ENCODE results near the gene EIF4A2.

EIF4A2 gene

GRCh38 chr3:186783058-186783730 is at the start of gene EIF4A2:
EIF4A2 (plus strand) TSS chr3:186783577; CDS start chr3:186783611, 34 bp downstream.
- DNase-seq, result peak; percentile 94

- no peak for DNase-seq
These were observed 40.6 kb upstream of the EIF4A2 start for GRCh38 chr3:186742618-186743380.

GRCh38 chr3:186743666-186744065 is 39.7 kb upstream of the EIF4A2 start:
- DNase-seq, result no peak

GRCh38 chr3:186746008-186746407 is 37.4 kb upstream of the EIF4A2 start:
- DNase-seq, result no peak

- no peak for DNase-seq
These were observed 33.1 kb upstream of the EIF4A2 start for GRCh38 chr3:186750316-186750715.

GRCh38 chr3:186751480-186751879 is 31.9 kb upstream of the EIF4A2 start:
- DNase-seq, result no peak

GRCh38 chr3:186754006-186754405 is 29.4 kb upstream of the EIF4A2 start:
- DNase-seq, result no peak

GRCh38 chr3:186754871-186755270 is 28.5 kb upstream of the EIF4A2 start:
- DNase-seq, result no peak

GRCh38 chr3:186757214-186757613 is 26.2 kb upstream of the EIF4A2 start:
- no peak for DNase-seq

GRCh38 chr3:186757686-186758220 is 25.6 kb upstream of the EIF4A2 start:
- DNase-seq, result no peak

GRCh38 chr3:186759231-186759930 is 24.0 kb upstream of the EIF4A2 start:
- DNase-seq, result no peak

- DNase-seq, result no peak
These were observed 23.1 kb upstream of the EIF4A2 start for GRCh38 chr3:186760141-186760833.

- no peak for DNase-seq
These were observed 22.4 kb upstream of the EIF4A2 start for GRCh38 chr3:186760897-186761447.

GRCh38 chr3:186772281-186772694 is 11.1 kb upstream of the EIF4A2 start:
- DNase-seq, result no peak

- DNase-seq, result no peak
These were observed 10.5 kb upstream of the EIF4A2 start for GRCh38 chr3:186772701-186773417.

GRCh38 chr3:186775999-186776398 is 7.4 kb upstream of the EIF4A2 start:
- no peak for DNase-seq

GRCh38 chr3:186779204-186779603 is 4.2 kb upstream of the EIF4A2 start:
- no peak for DNase-seq

- peak; percentile 57 for DNase-seq
These were observed 777 bp upstream of the EIF4A2 start for GRCh38 chr3:186782542-186783057.

GRCh38 chr3:186783731-186784515 is 546 bp downstream of the EIF4A2 start:
- DNase-seq, result peak; percentile 49

- no peak for DNase-seq
These were observed 1.6 kb downstream of the EIF4A2 start for GRCh38 chr3:186784820-186785494.
